ENCODE measurements around the gene MEST. TPM values are rescaled to one million over a fixed set of nuclear protein-coding genes. Genes with fewer than 3 reads are reported as not detected.
A peak's percentile ranks its signal among the peaks of the same experiment; 100 is the strongest.
"Not testable (repeated sequence)": the region's sequence is repeated elsewhere in the genome, so short reads cannot be mapped to it uniquely, and the experiment has no call there.

MEST gene
- total RNA-seq: 100 to 1,000 TPM in 3 of 4 donors, 10 to 100 TPM in 1; 64.0 to 953 (median 201) TPM

DNA sequence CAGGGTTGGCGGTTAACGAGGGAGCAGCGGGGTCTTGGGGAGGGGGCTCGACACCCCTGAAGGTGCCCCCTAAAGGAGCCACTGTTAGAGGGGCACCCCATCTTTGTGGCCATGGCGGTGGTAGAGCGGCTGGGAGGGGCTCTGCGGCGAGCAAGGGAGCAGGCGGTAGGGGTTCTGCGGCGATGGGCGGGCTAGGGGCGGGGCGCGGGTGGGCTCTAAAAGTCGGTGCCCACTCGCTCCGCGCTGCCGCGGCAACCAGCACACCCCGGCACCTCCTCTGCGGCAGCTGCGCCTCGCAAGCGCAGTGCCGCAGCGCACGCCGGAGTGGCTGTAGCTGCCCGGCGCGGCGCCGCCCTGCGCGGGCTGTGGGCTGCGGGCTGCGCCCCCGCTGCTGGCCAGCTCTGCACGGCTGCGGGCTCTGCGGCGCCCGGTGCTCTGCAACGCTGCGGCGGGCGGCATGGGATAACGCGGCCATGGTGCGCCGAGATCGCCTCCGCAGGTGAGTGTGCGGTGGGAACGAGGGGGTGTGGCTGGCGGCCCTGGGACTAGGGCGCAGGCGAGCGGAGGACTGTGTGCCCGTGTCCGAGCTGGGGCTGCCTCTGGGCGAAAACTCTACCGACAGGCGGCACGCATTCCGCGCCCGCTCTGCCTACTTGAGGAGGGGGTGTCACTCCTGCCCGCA, at the start of gene MEST:
Gene MEST, plus strand, starts transcription at position 245 of the 682 bp plus-strand sequence. Its CDS starts 229 bp downstream, at position 474.
- TF ChIP-seq CTCF (IDR thresholded peaks at IDR 0.05): no peak
- DNase-seq (ENCODE audit: low spot score): no peak
- peak; percentile 45 for ATAC-seq (ENCODE audit: low FRiP score)

DNA sequence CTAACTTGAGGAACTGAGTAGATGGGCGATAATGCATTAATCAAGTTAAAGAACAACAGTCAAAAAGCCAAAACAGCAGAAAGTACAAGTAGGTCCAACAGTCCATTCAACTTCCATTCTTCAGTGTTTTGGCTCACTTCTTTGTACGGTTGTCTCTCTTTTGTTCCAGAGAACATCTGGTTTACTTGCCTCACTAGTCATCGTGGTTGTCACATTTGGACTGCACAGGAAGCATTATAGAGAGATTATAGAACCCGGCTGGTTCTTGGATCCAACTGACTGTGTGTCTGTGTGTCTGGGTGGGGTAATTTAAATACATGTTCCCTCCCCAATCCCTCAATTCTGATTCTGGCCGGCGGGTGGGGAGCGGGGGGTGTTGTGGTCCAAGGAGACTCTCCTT, 49.3 kb upstream of the MEST start:
- ATAC-seq (ENCODE audit: low FRiP score) (no peak), DNase-seq (ENCODE audit: low spot score) (no peak)
- no peak for TF ChIP-seq CTCF (IDR thresholded peaks at IDR 0.05)

GRCh38 chr7:130444234-130444633, 47.7 kb upstream of the MEST start:
- DNase-seq (ENCODE audit: low spot score) (no peak), ATAC-seq (ENCODE audit: low FRiP score) (no peak)
- no peak for TF ChIP-seq CTCF (IDR thresholded peaks at IDR 0.05)

- TF ChIP-seq CTCF (IDR thresholded peaks at IDR 0.05): no peak
- ATAC-seq (ENCODE audit: low FRiP score): no peak
- no peak for DNase-seq (ENCODE audit: low spot score)
Observed at GRCh38 chr7:130444751-130445407, 47.0 kb upstream of the MEST start.

- TF ChIP-seq CTCF (IDR thresholded peaks at IDR 0.05): no peak
- no peak for ATAC-seq (ENCODE audit: low FRiP score)
- no peak for DNase-seq (ENCODE audit: low spot score)
Observed at GRCh38 chr7:130446259-130446658, 45.6 kb upstream of the MEST start.

DNA sequence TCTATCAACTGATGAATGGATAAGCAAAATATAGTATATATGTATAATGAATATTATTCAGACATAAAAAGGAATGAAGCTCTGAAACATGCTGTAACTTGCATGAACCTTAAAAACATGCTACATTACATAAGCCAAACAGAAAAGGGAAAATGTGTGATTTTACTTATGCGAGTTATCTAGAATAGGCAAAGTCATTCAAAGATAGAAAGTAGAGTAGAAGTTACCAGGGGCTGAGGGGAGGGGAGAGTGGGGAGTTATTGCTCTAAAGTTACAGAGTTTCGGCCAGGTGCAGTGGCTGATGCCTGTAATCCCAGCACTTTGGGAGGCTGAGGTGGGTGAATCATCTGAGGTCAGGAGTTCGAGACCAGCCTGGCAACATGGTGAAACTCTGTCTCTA, 40.5 kb upstream of the MEST start:
- DNase-seq (ENCODE audit: low spot score); ATAC-seq (ENCODE audit: low FRiP score): not testable (repeated sequence)

- TF ChIP-seq CTCF (IDR thresholded peaks at IDR 0.05): no peak
- ATAC-seq (ENCODE audit: low FRiP score): no peak
Observed at GRCh38 chr7:130452951-130453350, 38.9 kb upstream of the MEST start.

More at GRCh38 chr7:130452951-130453350, 38.9 kb upstream of the MEST start:
- DNase-seq (ENCODE audit: low spot score): no peak
